CD4-positive, alpha-beta memory T cell (primary cell): ENCODE measurements around the gene ERG. TPM values are rescaled to one million over a fixed set of nuclear protein-coding genes. Genes with fewer than 3 reads are reported as not detected.

Experiments used
- CTCF ChIA-PET: fragments of 350-600 bp; sonication (Branson Sonifier 250); formaldehyde crosslinking; loops from one replicate; lab custom pipeline; 2021; ENCODE audit warnings: inconsistent platforms; ENCODE audit not compliant: partially characterized antibody; lab: Charles Lee
- POLR2A ChIA-PET: fragments of 350-600 bp; sonication (Branson Sonifier 250); formaldehyde crosslinking; loops from one replicate; lab custom pipeline; 2021; ENCODE audit not compliant: partially characterized antibody; lab: Charles Lee
- DNase-seq, 5 donors: peaks; one replicate each; pipeline versions ENCODE4 v3.0.0 to v3.0.0-alpha.2; 2020 to 2022; ENCODE audit warnings: mixed read lengths in 1 of 5
- H3K27ac ChIP-seq: one replicate; pipeline ENCODE4 v1.7.0; 2013; ENCODE audit warnings: low read depth, low read length
- H3K27me3 ChIP-seq: 2 replicates; pipeline ENCODE4 v1.7.0; 2013; ENCODE audit warnings: mild to moderate bottlenecking, low read length, moderate library complexity; ENCODE audit not compliant: insufficient read depth
- H3K36me3 ChIP-seq: 2 replicates; pipeline ENCODE4 v1.7.0; 2013; ENCODE audit warnings: mild to moderate bottlenecking, low read length, moderate library complexity; ENCODE audit not compliant: insufficient read depth
- H3K4me1 ChIP-seq: 2 replicates; pipeline ENCODE4 v1.7.0; 2013; ENCODE audit warnings: mild to moderate bottlenecking, low read length, moderate library complexity; ENCODE audit not compliant: insufficient read depth
- H3K4me3 ChIP-seq, 2 donors: one replicate each; pipeline ENCODE4 v1.7.0; 2013; ENCODE audit warnings: low read length in 2 of 2, mild to moderate bottlenecking in 1 of 2
- H3K9me3 ChIP-seq, 2 donors: one replicate each; pipeline ENCODE4 v1.7.0; 2013; ENCODE audit warnings: low read length in 2 of 2, control low read depth in 1 of 2; ENCODE audit not compliant: control insufficient read depth in 1 of 2
- H3K27ac Mint-ChIP-seq, 7 donors: one replicate each; pipeline ENCODE4 v1.8.0; 2020 to 2021; ENCODE audit warnings: mixed read lengths in 7 of 7, mild to moderate bottlenecking in 6 of 7, inconsistent platforms in 3 of 7, moderate library complexity in 3 of 7
- H3K27me3 Mint-ChIP-seq, 2 donors: one replicate each; pipeline ENCODE4 v1.8.0; 2020 to 2021; ENCODE audit warnings: mixed read lengths in 2 of 2
- H3K36me3 Mint-ChIP-seq, 2 donors: one replicate each; pipeline ENCODE4 v1.8.0; 2020 to 2021; ENCODE audit warnings: mixed read lengths in 2 of 2, inconsistent platforms in 1 of 2, mild to moderate bottlenecking in 1 of 2
- H3K4me1 Mint-ChIP-seq, 4 donors: one replicate each; pipeline ENCODE4 v1.8.0; 2020 to 2021; ENCODE audit warnings: mixed read lengths in 4 of 4, mild to moderate bottlenecking in 1 of 4
- H3K4me3 Mint-ChIP-seq, 8 donors: one replicate each; pipeline ENCODE4 v1.8.0; 2020 to 2021; ENCODE audit warnings: mixed read lengths in 8 of 8, mild to moderate bottlenecking in 7 of 8, moderate library complexity in 6 of 8, inconsistent platforms in 3 of 8
- H3K9me3 Mint-ChIP-seq, 8 donors: one replicate each; pipeline ENCODE4 v1.8.0; 2020 to 2021; ENCODE audit warnings: mixed read lengths in 8 of 8, mild to moderate bottlenecking in 5 of 8, inconsistent platforms in 3 of 8, moderate library complexity in 1 of 8
- intact Hi-C: fragments of 100-400 bp; cut with micrococcal nuclease; formaldehyde crosslinking; loops from one replicate; pipeline ENCODE4 v1.15.1; 2023
- polyA plus RNA-seq, 2 donors: library from polyadenylated mRNA; unstranded; fragments of 300-500 nt; fragmentation: Illumina TruSeq; gene quantifications; one replicate each; pipeline ENCODE4 v1.2.3, GENCODE V29; 2021
- total RNA-seq, 2 experiments: library from RNA; stranded (reverse); gene quantifications; one replicate each; pipeline ENCODE4 v1.2.3, GENCODE V29; 2021

The ERG gene
- total and polyA plus RNA-seq, 4 experiments from 2014 or later, result not detected

DNA sequence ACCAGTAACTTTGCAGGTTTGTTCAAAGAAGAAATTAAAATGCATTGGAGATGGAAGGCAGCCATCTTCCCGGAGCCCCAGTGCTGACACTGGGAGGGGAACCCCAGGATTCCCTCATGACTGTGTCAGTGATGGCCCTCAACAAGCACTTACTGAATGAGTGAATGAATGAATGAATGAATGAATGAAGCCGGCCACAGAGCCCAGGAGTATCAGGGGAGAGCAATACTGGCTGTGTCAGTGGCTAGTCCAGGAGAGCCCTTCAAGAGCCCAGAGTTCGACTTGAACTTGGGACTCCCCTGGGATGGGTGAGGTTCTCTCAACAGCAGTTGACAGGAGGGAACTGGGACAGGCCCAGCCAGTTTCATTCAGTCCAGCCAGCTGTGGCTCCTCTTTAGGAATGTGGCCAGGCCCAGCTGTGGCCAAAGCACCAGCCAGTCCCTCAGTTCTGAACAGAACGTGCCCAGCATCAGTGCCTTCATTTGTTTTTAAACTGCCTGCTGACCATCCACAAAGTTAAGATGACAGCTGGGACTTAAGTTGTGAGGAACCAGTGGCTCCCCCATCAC, 9.2 kb upstream of the ERG start:
- Histone ChIP-seq H3K27me3 (peaks cover 6% of the 10 kb centered on the region), H3K4me3 (no peak overlapping the region), H3K36me3 (no peaks in the 10 kb centered on the region), H3K4me1 (no peaks in the 10 kb centered on the region), H3K27ac (no peak overlapping the region), H3K9me3 (no peaks in the 10 kb centered on the region)
- Mint-ChIP-seq H3K27ac (no peak overlapping the region), H3K9me3 (no peaks in the 10 kb centered on the region), H3K27me3 (peaks cover 13 to 21% of the 10 kb centered on the region in 2 donors), H3K4me3 (no peak overlapping the region), H3K36me3 (no peaks in the 10 kb centered on the region), H3K4me1 (peaks cover 3 to 7% (median 3%) of the 10 kb centered on the region in 4 donors)
- CTCF ChIA-PET, result no interaction called here
- POLR2A ChIA-PET, result no interaction called here
- intact Hi-C loops, result loop anchor here (5.0 kb wide), 2 partner anchors 630 to 880 kb away; no protein-coding TSS in a partner anchor
- no peak for DNase-seq

DNA sequence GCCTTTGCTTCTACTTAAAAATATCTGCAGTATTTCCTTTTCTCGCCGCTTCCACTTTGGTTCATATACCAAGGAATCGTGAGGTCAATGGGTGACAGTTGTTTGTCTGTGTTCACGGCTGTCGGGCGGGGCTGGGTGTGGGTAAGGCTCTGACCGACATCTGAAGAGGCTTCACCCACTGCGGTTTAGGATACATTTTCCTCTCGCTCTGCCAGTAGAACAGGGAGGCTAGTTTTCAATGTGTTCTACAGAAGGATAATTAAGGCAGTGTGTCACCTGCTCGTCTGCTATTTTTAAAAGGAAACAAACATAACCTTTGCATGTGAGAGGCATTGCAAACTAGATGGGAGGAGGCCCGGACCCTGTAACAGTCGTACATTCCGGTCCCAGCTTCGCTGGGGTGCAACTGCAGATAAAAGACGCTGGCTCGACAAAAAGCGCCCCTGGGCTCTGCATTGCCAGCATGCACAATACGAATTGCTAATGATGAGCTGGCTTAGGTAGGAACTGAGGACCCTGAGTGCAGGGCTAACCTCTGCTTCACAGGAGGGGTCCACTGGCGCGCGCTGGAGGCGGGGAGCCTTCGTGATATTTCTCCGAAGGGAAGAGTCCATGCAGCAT, 8.5 kb upstream of the ERG start:
- peaks cover 14 to 27% of the 10 kb centered on the region in 2 donors for H3K27me3 Mint-ChIP-seq
- no peak overlapping the region for H3K4me3 ChIP-seq
- intact Hi-C loops, result loop anchor here (5.0 kb wide), 2 partner anchors 631 to 881 kb away; no protein-coding TSS in a partner anchor
- H3K36me3 Mint-ChIP-seq, result no peaks in the 10 kb centered on the region
- H3K27ac ChIP-seq, result no peak overlapping the region
- H3K27me3 ChIP-seq, result peaks cover 6% of the 10 kb centered on the region
- H3K27ac Mint-ChIP-seq, result no peak overlapping the region
- no peaks in the 10 kb centered on the region for H3K9me3 Mint-ChIP-seq
- DNase-seq, result no peak
- H3K4me1 ChIP-seq, result no peaks in the 10 kb centered on the region
- peak overlapping the region in 3 of 8 donors; percentile 41 to 58 (median 53) for H3K4me3 Mint-ChIP-seq
- H3K36me3 ChIP-seq, result no peaks in the 10 kb centered on the region
- H3K4me1 Mint-ChIP-seq, result peaks cover 3 to 7% (median 3%) of the 10 kb centered on the region in 4 donors
- POLR2A ChIA-PET, result no interaction called here
- CTCF ChIA-PET, result no interaction called here
- H3K9me3 ChIP-seq, result no peaks in the 10 kb centered on the region

DNA sequence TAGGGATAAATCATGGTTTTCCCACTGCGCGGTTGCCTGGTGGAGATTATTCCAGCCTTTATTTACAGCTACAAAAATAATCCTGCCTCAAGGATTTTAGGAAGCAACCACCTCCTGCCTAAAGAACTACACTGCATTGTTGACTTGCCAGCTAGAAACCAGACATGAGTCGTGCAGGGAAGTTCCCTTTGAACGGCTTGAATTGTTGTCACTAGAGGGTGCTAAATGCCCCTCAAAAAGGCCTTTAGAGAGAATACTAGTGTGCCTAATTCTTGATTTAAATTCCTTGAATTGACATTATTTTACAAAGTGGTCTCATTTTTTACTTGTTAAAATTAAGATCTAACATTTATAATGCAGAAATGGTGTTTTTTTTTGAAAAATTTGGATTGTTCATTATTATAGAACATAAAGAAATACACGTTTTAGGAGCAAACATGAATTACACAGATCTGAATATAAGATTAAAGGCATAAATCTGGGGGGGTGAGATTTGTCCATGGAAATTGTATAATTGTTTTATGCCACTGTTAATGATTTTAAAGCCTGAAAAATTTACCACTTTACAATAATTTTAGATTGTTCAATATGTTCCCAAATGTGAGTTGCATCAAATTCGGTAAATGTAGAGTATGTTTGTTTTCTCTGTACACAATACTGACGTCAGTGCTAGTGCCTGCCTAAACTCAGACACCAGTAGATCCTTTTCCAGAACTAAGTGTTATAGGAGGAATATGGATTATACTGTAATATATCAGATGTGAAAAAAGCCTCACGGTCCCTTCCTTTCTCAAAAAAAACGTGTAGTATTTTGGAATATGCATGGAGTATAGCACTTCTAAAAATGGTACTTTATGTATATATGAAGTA, 7.6 kb upstream of the ERG start:
- ChIA-PET POLR2A (no interaction called here), CTCF (no interaction called here)
- no peak overlapping the region for H3K4me3 ChIP-seq
- H3K27me3 Mint-ChIP-seq, result peaks cover 14 to 27% of the 10 kb centered on the region in 2 donors
- H3K4me1 ChIP-seq, result no peaks in the 10 kb centered on the region
- no peaks in the 10 kb centered on the region for H3K9me3 ChIP-seq
- no peaks in the 10 kb centered on the region for H3K36me3 Mint-ChIP-seq
- H3K9me3 Mint-ChIP-seq, result no peaks in the 10 kb centered on the region
- no peak overlapping the region for H3K27ac Mint-ChIP-seq
- H3K36me3 ChIP-seq, result no peaks in the 10 kb centered on the region
- no peak overlapping the region for H3K4me3 Mint-ChIP-seq
- no peak overlapping the region for H3K27ac ChIP-seq
- intact Hi-C loops, result loop anchor here (5.0 kb wide), 2 partner anchors 631 to 881 kb away; no protein-coding TSS in a partner anchor
- H3K4me1 Mint-ChIP-seq, result peaks cover 3 to 7% (median 3%) of the 10 kb centered on the region in 4 donors
- peaks cover 6% of the 10 kb centered on the region for H3K27me3 ChIP-seq
- DNase-seq, result peak in 2 of 5 donors; percentile 1 to 3

DNA sequence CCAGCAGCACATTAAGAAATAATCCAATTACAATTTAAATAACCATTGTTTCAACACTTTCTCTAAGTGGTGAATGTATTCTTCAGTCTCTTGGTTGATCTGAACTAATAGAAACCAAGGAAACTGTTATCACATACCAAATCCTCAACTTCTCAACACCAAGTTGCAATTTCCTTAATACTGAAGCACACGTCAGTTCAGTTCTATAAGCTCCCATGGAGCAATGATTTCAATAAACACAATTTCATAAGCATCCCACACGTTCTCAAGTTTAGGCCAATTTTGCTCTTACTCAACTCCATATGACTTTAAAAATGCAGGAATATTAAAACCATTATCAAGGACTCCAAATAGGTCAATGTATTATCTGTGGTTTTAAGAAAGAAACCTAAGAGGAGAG, 5.8 kb upstream of the ERG start:
- Mint-ChIP-seq H3K27me3 (peaks cover 24 to 31% of the 10 kb centered on the region in 2 donors), H3K9me3 (no peaks in the 10 kb centered on the region), H3K4me3 (no peak overlapping the region), H3K4me1 (peaks cover 3 to 7% (median 3%) of the 10 kb centered on the region in 4 donors), H3K36me3 (no peaks in the 10 kb centered on the region), H3K27ac (no peak overlapping the region)
- H3K27ac ChIP-seq, result no peak overlapping the region
- no peaks in the 10 kb centered on the region for H3K36me3 ChIP-seq
- H3K9me3 ChIP-seq, result no peaks in the 10 kb centered on the region
- POLR2A ChIA-PET, result no interaction called here
- intact Hi-C loops, result no loop called here
- H3K4me3 ChIP-seq, result no peak overlapping the region
- CTCF ChIA-PET, result no interaction called here
- no peaks in the 10 kb centered on the region for H3K4me1 ChIP-seq
- DNase-seq, result no peak
- peaks cover 6% of the 10 kb centered on the region for H3K27me3 ChIP-seq

DNA sequence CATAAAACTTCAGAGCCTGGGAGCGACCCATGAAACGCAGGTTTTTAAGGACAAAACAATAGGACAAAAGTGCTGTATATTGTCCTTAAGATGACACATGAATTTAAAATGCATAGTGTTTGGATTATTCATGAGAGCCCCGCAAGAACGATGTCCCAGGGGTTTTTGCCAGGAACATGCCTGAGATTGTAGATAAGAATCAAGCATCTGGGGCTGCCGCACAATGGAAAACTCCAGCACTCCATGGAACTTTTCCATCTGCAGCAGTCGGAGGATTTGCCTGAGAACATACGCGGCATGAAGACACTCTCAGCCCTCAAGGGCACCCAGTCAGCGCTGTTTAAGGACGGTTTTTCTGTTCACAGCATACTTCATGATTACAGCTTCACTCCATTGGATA, 5.3 kb upstream of the ERG start:
- H3K27me3 ChIP-seq, result peaks cover 6% of the 10 kb centered on the region
- Mint-ChIP-seq H3K9me3 (no peaks in the 10 kb centered on the region), H3K27me3 (peaks cover 23 to 30% of the 10 kb centered on the region in 2 donors), H3K4me1 (peaks cover 3 to 7% (median 3%) of the 10 kb centered on the region in 4 donors), H3K4me3 (no peak overlapping the region), H3K27ac (no peak overlapping the region), H3K36me3 (no peaks in the 10 kb centered on the region)
- intact Hi-C loops, result no loop called here
- no peak overlapping the region for H3K4me3 ChIP-seq
- no peaks in the 10 kb centered on the region for H3K9me3 ChIP-seq
- H3K36me3 ChIP-seq, result no peaks in the 10 kb centered on the region
- no peaks in the 10 kb centered on the region for H3K4me1 ChIP-seq
- ChIA-PET POLR2A (no interaction called here), CTCF (no interaction called here)
- no peak for DNase-seq
- H3K27ac ChIP-seq, result no peak overlapping the region

DNA sequence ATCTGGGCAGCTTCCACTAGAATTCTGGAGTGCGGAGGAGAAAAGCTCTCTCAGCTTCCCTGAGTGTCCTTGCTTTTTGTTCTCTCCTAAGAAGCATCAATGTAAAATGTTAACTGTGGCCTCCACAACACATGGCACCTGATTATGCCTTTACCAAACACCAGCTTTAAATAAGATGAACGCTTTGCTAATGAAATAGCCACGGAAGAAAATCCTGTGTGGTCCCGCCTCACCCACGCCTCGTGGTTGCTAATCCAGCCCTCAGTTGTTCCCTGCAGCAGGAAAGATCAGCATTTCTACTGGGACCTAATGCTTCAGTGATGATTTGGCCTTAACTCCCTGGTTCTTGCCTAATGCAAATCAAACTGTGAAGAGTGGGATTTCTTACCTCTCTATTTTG, 1.8 kb upstream of the ERG start:
- no peaks in the 10 kb centered on the region for H3K4me1 ChIP-seq
- ChIA-PET POLR2A (no interaction called here), CTCF (no interaction called here)
- no peaks in the 10 kb centered on the region for H3K9me3 ChIP-seq
- no peak overlapping the region for H3K4me3 ChIP-seq
- Mint-ChIP-seq H3K27me3 (peaks cover 28 to 33% of the 10 kb centered on the region in 2 donors), H3K36me3 (no peaks in the 10 kb centered on the region), H3K27ac (no peak overlapping the region), H3K4me1 (peaks cover 0 to 2% (median 0%) of the 10 kb centered on the region in 4 donors), H3K4me3 (no peak overlapping the region), H3K9me3 (no peaks in the 10 kb centered on the region)
- H3K27me3 ChIP-seq, result peaks cover 6% of the 10 kb centered on the region
- H3K27ac ChIP-seq, result no peak overlapping the region
- intact Hi-C loops, result no loop called here
- H3K36me3 ChIP-seq, result no peaks in the 10 kb centered on the region
- DNase-seq, result no peak

DNA sequence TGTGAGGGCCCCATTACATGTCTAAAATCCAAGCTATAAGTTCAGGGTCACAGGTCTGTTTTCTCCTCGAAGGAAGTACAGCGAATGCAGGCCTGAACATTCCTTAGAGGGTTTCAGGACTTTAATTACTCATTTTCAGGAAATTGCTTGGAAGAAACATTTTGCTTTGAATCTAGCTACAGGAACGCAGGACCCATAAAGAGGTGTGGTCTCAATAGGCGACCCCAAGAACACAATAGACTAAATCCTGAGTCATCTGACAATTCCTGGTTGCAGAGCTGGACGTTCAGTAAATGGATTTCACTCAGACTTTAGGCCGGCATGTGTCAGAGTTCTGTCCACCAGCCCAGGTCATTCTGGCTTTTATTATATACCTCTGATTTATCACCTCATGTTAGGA, 1.0 kb upstream of the ERG start:
- H3K27ac ChIP-seq, result no peak overlapping the region
- H3K9me3 ChIP-seq, result no peaks in the 10 kb centered on the region
- POLR2A ChIA-PET, result no interaction called here
- Mint-ChIP-seq H3K36me3 (no peaks in the 10 kb centered on the region), H3K4me3 (no peak overlapping the region), H3K9me3 (no peaks in the 10 kb centered on the region), H3K27me3 (peaks cover 30 to 33% of the 10 kb centered on the region in 2 donors), H3K4me1 (peaks cover 0 to 2% (median 0%) of the 10 kb centered on the region in 4 donors), H3K27ac (no peak overlapping the region)
- no peak for DNase-seq
- no peaks in the 10 kb centered on the region for H3K4me1 ChIP-seq
- H3K36me3 ChIP-seq, result no peaks in the 10 kb centered on the region
- H3K4me3 ChIP-seq, result no peak overlapping the region
- H3K27me3 ChIP-seq, result peaks cover 6% of the 10 kb centered on the region
- intact Hi-C loops, result no loop called here
- CTCF ChIA-PET, result no interaction called here
